ENCODE data around the gene RAD51AP1.

- TF ChIP-seq GATA2 (IDR thresholded peaks at IDR 0.05; ENCODE audit: low read depth, low read length) (no peak), GATA3 (IDR thresholded peaks at IDR 0.05; ENCODE audit: low read depth, low read length) (no peak)
Measured at GRCh38 chr12:4496145-4496838, 42.4 kb upstream of the RAD51AP1 start.
